Hepatocyte (in vitro differentiated cells): ENCODE measurements around the gene VAV2. TPM values are rescaled to one million over a fixed set of nuclear protein-coding genes. Genes with fewer than 3 reads are reported as not detected.

ENCODE experiments used
- DNase-seq: peaks from one replicate; pipeline ENCODE4 v3.0.0-alpha.2; 2016; ENCODE audit warnings: low spot score
- H2AFZ ChIP-seq: fragments of 200-600 bp; sonication (generic); 2 replicates; pipeline ENCODE4 v1.6.0; 2016; ENCODE audit warnings: antibody characterized with exemption, mild to moderate bottlenecking
- H3K27ac ChIP-seq: fragments of 200-600 bp; sonication (generic); 2 replicates; pipeline ENCODE4 v1.5.1; 2016; ENCODE audit warnings: mild to moderate bottlenecking
- H3K27me3 ChIP-seq: fragments of 200-600 bp; sonication (generic); 2 replicates; pipeline ENCODE4 v1.6.1; 2016
- H3K36me3 ChIP-seq: fragments of 200-600 bp; sonication (generic); replicated peaks from 2 replicates; pipeline ENCODE4 v1.5.1; 2016; ENCODE audit warnings: low read depth; ENCODE audit not compliant: insufficient read depth
- H3K4me1 ChIP-seq: fragments of 200-600 bp; sonication (generic); 2 replicates; pipeline ENCODE4 v1.5.1; 2016; ENCODE audit warnings: mild to moderate bottlenecking, moderate library complexity; ENCODE audit not compliant: insufficient read depth
- H3K4me2 ChIP-seq: fragments of 200-600 bp; sonication (generic); 2 replicates; pipeline ENCODE4 v1.6.0; 2016
- H3K4me3 ChIP-seq: fragments of 200-600 bp; sonication (generic); 2 replicates; pipeline ENCODE4 v1.5.1; 2016; ENCODE audit warnings: mild to moderate bottlenecking
- H3K79me2 ChIP-seq: fragments of 200-600 bp; sonication (generic); 2 replicates; pipeline ENCODE4 v1.6.0; 2017; ENCODE audit warnings: mild to moderate bottlenecking
- H3K9me2 ChIP-seq: fragments of 200-600 bp; sonication (generic); replicated peaks from 2 replicates; pipeline ENCODE4 v1.6.0; 2017; ENCODE audit warnings: mild to moderate bottlenecking; ENCODE audit not compliant: insufficient read depth
- H3K9me3 ChIP-seq: fragments of 200-600 bp; sonication (generic); 2 replicates; pipeline ENCODE4 v1.5.1; 2016; ENCODE audit warnings: low read depth, mild to moderate bottlenecking
- H4K20me1 ChIP-seq: fragments of 200-600 bp; sonication (generic); 2 replicates; pipeline ENCODE4 v1.6.0; 2016; ENCODE audit warnings: mild to moderate bottlenecking; ENCODE audit not compliant: insufficient read depth, poor library complexity, severe bottlenecking
- EZH2 ChIP-seq: fragments of 200-600 bp; sonication (generic); IDR thresholded peaks from 2 replicates; pipeline ENCODE4 v1.6.1; 2016; ENCODE audit warnings: antibody characterized with exemption, mild to moderate bottlenecking, borderline replicate concordance
- EZH2phosphoT487 ChIP-seq: fragments of 200-600 bp; sonication (generic); IDR thresholded peaks from one replicate; pipeline ENCODE4 v1.6.1; 2018; ENCODE audit warnings: antibody characterized with exemption, mild to moderate bottlenecking, low read depth, moderate library complexity; ENCODE audit not compliant: unreplicated experiment, severe bottlenecking
- WGBS: methylation state at CpG from one replicate; pipeline ENCODE4 v1.1.6; 2016; ENCODE audit warnings: low lambda C conversion rate; ENCODE audit errors: missing lambda C conversion rate; 5-methylcytosine and 5-hydroxymethylcytosine counted together
- polyA plus RNA-seq: library from polyadenylated mRNA; unstranded; fragments of >200 nt; fragmentation: Nextera tagmentation; extraction: Ambion mirVana; gene quantifications from 2 replicates; pipeline ENCODE4 v1.2.1, GENCODE V29; 2016
- total RNA-seq: library from RNA; depleted of rRNA; stranded (reverse); fragments of >200 nt; gene quantifications from 2 replicates; pipeline ENCODE4 v1.2.3, GENCODE V29; 2014
- TF ChIP-seq, protein P1 (sequence below): fragments of 200-600 bp; sonication (generic); IDR thresholded peaks from 2 replicates; pipeline ENCODE4 v1.5.1; 2016; ENCODE audit warnings: antibody characterized with exemption, mild to moderate bottlenecking; ENCODE audit not compliant: poor library complexity

The VAV2 gene
- total and polyA plus RNA-seq, 2 experiments from 2014 or later = 24.9 to 27.7 TPM

DNA sequence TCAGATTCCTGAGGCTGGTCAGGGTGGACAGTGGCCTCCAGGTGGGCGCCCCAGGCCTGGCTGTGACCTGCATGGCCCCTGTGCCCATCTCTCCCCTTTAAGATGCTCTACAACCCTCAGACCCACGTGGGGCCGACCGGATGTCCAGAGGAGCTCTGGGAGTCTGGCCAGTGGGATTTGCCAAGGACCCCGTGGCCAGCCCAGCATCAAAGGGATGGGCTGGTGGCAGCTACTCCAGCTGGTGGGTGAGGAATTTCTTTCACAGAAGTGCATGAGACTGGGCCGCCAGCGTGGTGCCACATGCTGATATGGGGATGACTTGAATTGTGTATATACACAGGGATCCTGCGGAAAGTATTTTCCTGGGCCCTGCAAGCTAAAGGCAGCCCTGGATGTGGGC, 159.2 kb downstream of the VAV2 start:
- Histone ChIP-seq H2AFZ (no peak overlapping the region), H3K9me2 (no peaks in the 10 kb centered on the region), H3K4me2 (no peak overlapping the region), H3K4me1 (peaks cover 4% of the 10 kb centered on the region), H3K79me2 (peaks cover 24% of the 10 kb centered on the region), H3K27me3 (no peaks in the 10 kb centered on the region), H3K9me3 (no peaks in the 10 kb centered on the region), H3K4me3 (no peak overlapping the region), H3K36me3 (no peaks in the 10 kb centered on the region), H3K27ac (no peak overlapping the region), H4K20me1 (peaks cover 6% of the 10 kb centered on the region)
- 99% methylated on average over 8 of the region's 8 CpGs for WGBS
- DNase-seq = no peak
- TF ChIP-seq, protein P1, sequence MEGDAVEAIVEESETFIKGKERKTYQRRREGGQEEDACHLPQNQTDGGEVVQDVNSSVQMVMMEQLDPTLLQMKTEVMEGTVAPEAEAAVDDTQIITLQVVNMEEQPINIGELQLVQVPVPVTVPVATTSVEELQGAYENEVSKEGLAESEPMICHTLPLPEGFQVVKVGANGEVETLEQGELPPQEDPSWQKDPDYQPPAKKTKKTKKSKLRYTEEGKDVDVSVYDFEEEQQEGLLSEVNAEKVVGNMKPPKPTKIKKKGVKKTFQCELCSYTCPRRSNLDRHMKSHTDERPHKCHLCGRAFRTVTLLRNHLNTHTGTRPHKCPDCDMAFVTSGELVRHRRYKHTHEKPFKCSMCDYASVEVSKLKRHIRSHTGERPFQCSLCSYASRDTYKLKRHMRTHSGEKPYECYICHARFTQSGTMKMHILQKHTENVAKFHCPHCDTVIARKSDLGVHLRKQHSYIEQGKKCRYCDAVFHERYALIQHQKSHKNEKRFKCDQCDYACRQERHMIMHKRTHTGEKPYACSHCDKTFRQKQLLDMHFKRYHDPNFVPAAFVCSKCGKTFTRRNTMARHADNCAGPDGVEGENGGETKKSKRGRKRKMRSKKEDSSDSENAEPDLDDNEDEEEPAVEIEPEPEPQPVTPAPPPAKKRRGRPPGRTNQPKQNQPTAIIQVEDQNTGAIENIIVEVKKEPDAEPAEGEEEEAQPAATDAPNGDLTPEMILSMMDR = no peak
- TF ChIP-seq EZH2phosphoT487 (no peak), EZH2 (no peak)

DNA sequence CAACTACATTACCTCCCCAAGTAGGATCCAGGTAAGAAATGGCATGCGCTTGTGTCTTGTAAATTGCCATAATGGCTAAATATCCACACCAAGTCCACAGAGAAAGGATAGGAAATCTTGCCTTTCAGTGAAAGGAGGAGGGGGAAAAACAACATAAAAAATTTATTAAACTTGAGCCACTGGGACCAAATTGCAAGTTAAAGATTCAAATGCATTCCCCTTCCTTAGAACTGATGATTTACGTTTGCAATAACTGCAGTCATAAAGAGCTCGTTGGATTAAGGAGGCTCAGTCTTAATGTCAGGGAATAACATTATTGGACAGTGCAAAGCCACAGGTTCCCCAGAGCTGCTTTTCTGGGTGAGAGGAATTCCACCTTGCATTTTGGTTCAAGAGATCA, 161.4 kb downstream of the VAV2 start:
- Histone ChIP-seq H3K36me3 (no peaks in the 10 kb centered on the region), H3K27me3 (no peaks in the 10 kb centered on the region), H3K27ac (no peak overlapping the region), H3K79me2 (peaks cover 11% of the 10 kb centered on the region), H3K4me2 (no peak overlapping the region), H4K20me1 (no peaks in the 10 kb centered on the region), H3K4me3 (no peak overlapping the region), H3K9me2 (no peaks in the 10 kb centered on the region), H3K4me1 (peaks cover 5% of the 10 kb centered on the region), H3K9me3 (no peaks in the 10 kb centered on the region), H2AFZ (no peak overlapping the region)
- no peak for TF ChIP-seq EZH2phosphoT487
- no peak for TF ChIP-seq EZH2
- TF ChIP-seq, protein P1 = no peak
- DNase-seq = no peak
- WGBS = 88% methylated on average over 3 of the region's 3 CpGs

DNA sequence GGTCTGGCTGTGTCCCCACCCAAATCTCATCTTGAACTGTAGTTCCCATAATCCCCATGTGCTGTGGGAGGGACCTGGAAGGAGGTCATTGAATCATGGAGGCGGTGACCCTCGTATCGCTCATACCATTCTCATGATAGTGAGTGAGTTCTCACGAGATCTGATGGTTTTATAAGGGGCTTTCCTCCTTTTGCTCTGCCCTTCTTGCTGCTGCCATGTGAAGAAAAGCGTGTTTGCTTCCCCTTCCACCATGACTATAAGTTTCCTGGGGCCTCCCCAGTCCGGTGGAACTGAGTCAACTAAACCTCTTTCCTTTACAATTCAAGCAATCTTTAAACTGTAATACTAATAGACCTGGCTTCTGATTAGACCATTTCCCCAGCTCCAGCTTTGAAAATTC, 161.8 kb downstream of the VAV2 start:
- Histone ChIP-seq H3K27ac (no peak overlapping the region), H3K4me1 (peaks cover 5% of the 10 kb centered on the region), H3K27me3 (no peaks in the 10 kb centered on the region), H3K4me3 (no peak overlapping the region), H3K79me2 (peaks cover 8% of the 10 kb centered on the region), H3K36me3 (no peaks in the 10 kb centered on the region), H2AFZ (no peak overlapping the region), H3K9me3 (no peaks in the 10 kb centered on the region), H3K4me2 (no peak overlapping the region), H3K9me2 (no peaks in the 10 kb centered on the region), H4K20me1 (no peaks in the 10 kb centered on the region)
- WGBS = 93% methylated on average over 6 of the region's 6 CpGs
- no peak for DNase-seq
- TF ChIP-seq EZH2 (no peak), EZH2phosphoT487 (no peak)
- TF ChIP-seq, protein P1 = no peak

DNA sequence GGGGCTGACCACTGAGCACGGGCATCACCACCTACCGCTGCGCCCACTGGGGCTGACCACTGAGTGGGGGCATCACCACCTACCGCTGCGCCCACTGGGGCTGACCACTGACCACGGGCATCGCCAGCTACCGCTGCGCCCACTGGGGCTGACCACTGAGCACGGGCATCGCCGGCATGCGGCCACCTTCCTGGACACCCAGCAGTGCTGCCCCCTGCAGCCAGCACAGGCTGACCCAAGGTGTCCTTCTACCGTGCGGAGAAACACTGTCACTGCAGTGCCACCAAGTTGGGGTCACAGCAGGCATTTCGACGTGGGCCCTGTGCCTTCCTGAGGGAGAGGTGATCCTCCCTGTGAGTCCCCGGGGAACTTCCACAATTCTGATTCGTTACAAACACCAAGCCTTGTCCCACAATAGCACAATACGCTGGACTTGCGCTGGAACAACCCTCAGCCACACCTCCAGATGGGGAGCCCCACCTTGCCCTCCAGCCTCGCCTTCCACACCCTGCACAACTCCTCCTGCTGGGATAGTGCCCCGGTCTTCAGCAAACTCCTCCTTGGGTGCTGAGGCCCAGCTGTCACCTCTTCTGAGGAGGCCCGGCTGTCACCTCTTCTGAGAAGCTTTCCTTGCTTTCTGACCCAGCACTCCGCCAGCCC, 163.7 kb downstream of the VAV2 start:
- H3K9me3 ChIP-seq = no peaks in the 10 kb centered on the region
- no peak overlapping the region for H3K27ac ChIP-seq
- H3K9me2 ChIP-seq = no peaks in the 10 kb centered on the region
- no peak overlapping the region for H3K4me2 ChIP-seq
- no peak for DNase-seq
- H3K36me3 ChIP-seq = no peaks in the 10 kb centered on the region
- 95% methylated on average over 18 of the region's 25 CpGs for whole genome bisulfite sequencing
- H3K4me1 ChIP-seq = peaks cover 5% of the 10 kb centered on the region
- H4K20me1 ChIP-seq = no peaks in the 10 kb centered on the region
- H3K79me2 ChIP-seq = peaks cover 5% of the 10 kb centered on the region
- H2AFZ ChIP-seq = no peak overlapping the region
- H3K4me3 ChIP-seq = no peak overlapping the region
- TF ChIP-seq EZH2phosphoT487 = no peak
- TF ChIP-seq, protein P1 = no peak
- no peak for TF ChIP-seq EZH2
- H3K27me3 ChIP-seq = no peaks in the 10 kb centered on the region
